MM.1S (cell line): ENCODE results near the gene ASCC2.

Experiments used
- DNase-seq: peaks from one replicate; pipeline ENCODE4 v3.0.0-alpha.2; 2015
- H2AFZ ChIP-seq: fragments of 300-600 bp; sonication (generic); 2 replicates; pipeline ENCODE4 v1.6.0; 2016; ENCODE audit warnings: antibody characterized with exemption, low read length
- H3F3A ChIP-seq: fragments of 300-600 bp; sonication (generic); 2 replicates; pipeline ENCODE4 v1.6.1; 2016; ENCODE audit warnings: mild to moderate bottlenecking, antibody characterized with exemption, low read length, moderate library complexity, mixed read lengths; ENCODE audit not compliant: insufficient read depth
- H3K27ac ChIP-seq: fragments of 300-600 bp; sonication (generic); 2 replicates; pipeline ENCODE4 v1.5.1; 2016; ENCODE audit warnings: mild to moderate bottlenecking, low read length
- H3K27me3 ChIP-seq: fragments of 300-600 bp; sonication (generic); replicated peaks from 2 replicates; pipeline ENCODE4 v1.6.0; 2016; ENCODE audit warnings: low read length; ENCODE audit not compliant: insufficient read depth
- H3K36me3 ChIP-seq: fragments of 300-600 bp; sonication (generic); replicated peaks from 2 replicates; pipeline ENCODE4 v1.6.1; 2016; ENCODE audit warnings: mild to moderate bottlenecking, low read length, mixed read lengths; ENCODE audit not compliant: insufficient read depth
- H3K4me1 ChIP-seq: fragments of 300-600 bp; sonication (generic); 2 replicates; pipeline ENCODE4 v1.6.1; 2016; ENCODE audit warnings: low read length, mixed read lengths
- H3K4me2 ChIP-seq: fragments of 300-600 bp; sonication (generic); 2 replicates; pipeline ENCODE4 v1.6.0; 2016; ENCODE audit warnings: low read depth, low read length
- H3K4me3 ChIP-seq: fragments of 300-600 bp; sonication (generic); 2 replicates; pipeline ENCODE4 v1.5.1; 2016; ENCODE audit warnings: low read length, mixed read lengths
- H3K79me2 ChIP-seq: fragments of 300-600 bp; sonication (generic); 2 replicates; pipeline ENCODE4 v1.6.1; 2016; ENCODE audit warnings: mixed run types, low read length, mixed read lengths
- H3K9ac ChIP-seq: fragments of 300-600 bp; sonication (generic); 2 replicates; pipeline ENCODE4 v1.6.1; 2016; ENCODE audit warnings: low read length, mixed read lengths
- H3K9me2 ChIP-seq: fragments of 300-600 bp; sonication (generic); replicated peaks from 2 replicates; pipeline ENCODE4 v1.6.1; 2016; ENCODE audit warnings: mild to moderate bottlenecking, low read length, mixed read lengths; ENCODE audit not compliant: insufficient read depth
- H3K9me3 ChIP-seq: fragments of 300-600 bp; sonication (generic); replicated peaks from 2 replicates; pipeline ENCODE4 v1.6.1; 2016; ENCODE audit warnings: mild to moderate bottlenecking, low read length, mixed read lengths; ENCODE audit not compliant: insufficient read depth
- H4K20me1 ChIP-seq: fragments of 300-600 bp; sonication (generic); 2 replicates; pipeline ENCODE4 v1.6.1; 2016; ENCODE audit warnings: mild to moderate bottlenecking, low read length, moderate library complexity, mixed read lengths; ENCODE audit not compliant: insufficient read depth
- EZH2 ChIP-seq: fragments of 300-600 bp; sonication (generic); optimal IDR thresholded peaks from 2 replicates; pipeline ENCODE3; 2017; ENCODE audit warnings: low read depth, mild to moderate bottlenecking, antibody characterized with exemption, low read length, mixed read lengths
- EZH2phosphoT487 ChIP-seq: fragments of 300-600 bp; sonication (generic); IDR thresholded peaks from 2 replicates; pipeline ENCODE4 v1.6.1; 2018; ENCODE audit warnings: antibody characterized with exemption, low read length
- TF ChIP-seq, protein P1 (sequence below): fragments of 300-600 bp; sonication (generic); IDR thresholded peaks from 2 replicates; pipeline ENCODE4 v1.5.1; 2016; ENCODE audit warnings: antibody characterized with exemption, low read length, mixed read lengths

Gene ASCC2

GRCh38 chr22:29819501-29819900 lies 18.6 kb downstream of the ASCC2 start:
- H3K9me2 ChIP-seq: no peaks in the 10 kb centered on the region
- H3K36me3 ChIP-seq: no peaks in the 10 kb centered on the region
- DNase-seq: no peak
- no peaks in the 10 kb centered on the region for H4K20me1 ChIP-seq
- H3K4me1 ChIP-seq: no peaks in the 10 kb centered on the region
- H3K4me3 ChIP-seq: no peak overlapping the region
- H3K4me2 ChIP-seq: no peak overlapping the region
- no peaks in the 10 kb centered on the region for H3K9me3 ChIP-seq
- no peaks in the 10 kb centered on the region for H3K27me3 ChIP-seq
- H2AFZ ChIP-seq: no peak overlapping the region
- TF ChIP-seq EZH2 (no peak), EZH2phosphoT487 (no peak)
- TF ChIP-seq, protein P1, sequence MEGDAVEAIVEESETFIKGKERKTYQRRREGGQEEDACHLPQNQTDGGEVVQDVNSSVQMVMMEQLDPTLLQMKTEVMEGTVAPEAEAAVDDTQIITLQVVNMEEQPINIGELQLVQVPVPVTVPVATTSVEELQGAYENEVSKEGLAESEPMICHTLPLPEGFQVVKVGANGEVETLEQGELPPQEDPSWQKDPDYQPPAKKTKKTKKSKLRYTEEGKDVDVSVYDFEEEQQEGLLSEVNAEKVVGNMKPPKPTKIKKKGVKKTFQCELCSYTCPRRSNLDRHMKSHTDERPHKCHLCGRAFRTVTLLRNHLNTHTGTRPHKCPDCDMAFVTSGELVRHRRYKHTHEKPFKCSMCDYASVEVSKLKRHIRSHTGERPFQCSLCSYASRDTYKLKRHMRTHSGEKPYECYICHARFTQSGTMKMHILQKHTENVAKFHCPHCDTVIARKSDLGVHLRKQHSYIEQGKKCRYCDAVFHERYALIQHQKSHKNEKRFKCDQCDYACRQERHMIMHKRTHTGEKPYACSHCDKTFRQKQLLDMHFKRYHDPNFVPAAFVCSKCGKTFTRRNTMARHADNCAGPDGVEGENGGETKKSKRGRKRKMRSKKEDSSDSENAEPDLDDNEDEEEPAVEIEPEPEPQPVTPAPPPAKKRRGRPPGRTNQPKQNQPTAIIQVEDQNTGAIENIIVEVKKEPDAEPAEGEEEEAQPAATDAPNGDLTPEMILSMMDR: no peak
- no peaks in the 10 kb centered on the region for H3F3A ChIP-seq
- H3K9ac ChIP-seq: no peak overlapping the region
- no peaks in the 10 kb centered on the region for H3K79me2 ChIP-seq
- no peak overlapping the region for H3K27ac ChIP-seq

GRCh38 chr22:29817724-29818123 lies 20.4 kb downstream of the ASCC2 start:
- no peak overlapping the region for H3K9ac ChIP-seq
- no peaks in the 10 kb centered on the region for H3F3A ChIP-seq
- H3K4me3 ChIP-seq: no peak overlapping the region
- no peaks in the 10 kb centered on the region for H3K9me2 ChIP-seq
- no peak overlapping the region for H2AFZ ChIP-seq
- no peaks in the 10 kb centered on the region for H4K20me1 ChIP-seq
- TF ChIP-seq EZH2 (no peak), EZH2phosphoT487 (no peak)
- TF ChIP-seq, protein P1: no peak
- no peaks in the 10 kb centered on the region for H3K27me3 ChIP-seq
- H3K79me2 ChIP-seq: no peaks in the 10 kb centered on the region
- H3K27ac ChIP-seq: no peak overlapping the region
- no peaks in the 10 kb centered on the region for H3K9me3 ChIP-seq
- no peaks in the 10 kb centered on the region for H3K36me3 ChIP-seq
- no peak overlapping the region for H3K4me2 ChIP-seq
- no peak for DNase-seq
- no peaks in the 10 kb centered on the region for H3K4me1 ChIP-seq

DNA sequence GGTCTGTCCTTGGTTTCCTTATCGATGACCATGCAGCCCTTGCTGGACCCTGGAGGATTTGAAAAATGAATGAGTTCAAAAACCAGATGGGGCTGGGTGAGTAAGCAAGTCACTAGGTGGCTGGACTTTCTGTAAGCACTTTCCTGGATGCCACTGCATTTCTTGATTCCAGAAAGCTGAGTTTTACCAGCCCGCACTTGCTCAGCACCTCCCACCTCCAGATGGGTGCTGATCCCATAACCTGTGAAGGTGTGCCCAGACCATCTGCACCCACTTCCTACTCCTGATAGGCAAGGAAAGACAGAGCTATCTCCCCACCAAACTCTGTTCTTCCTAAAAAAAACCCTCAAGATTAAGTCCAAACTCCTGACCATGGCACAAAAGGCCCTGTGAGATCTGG lies 21.1 kb downstream of the ASCC2 start:
- no peaks in the 10 kb centered on the region for H4K20me1 ChIP-seq
- no peak overlapping the region for H3K9ac ChIP-seq
- H3K9me2 ChIP-seq: no peaks in the 10 kb centered on the region
- no peak overlapping the region for H3K4me3 ChIP-seq
- TF ChIP-seq EZH2 (no peak), EZH2phosphoT487 (no peak)
- TF ChIP-seq, protein P1: no peak
- DNase-seq: no peak
- H3F3A ChIP-seq: no peaks in the 10 kb centered on the region
- H3K9me3 ChIP-seq: no peaks in the 10 kb centered on the region
- no peaks in the 10 kb centered on the region for H3K36me3 ChIP-seq
- H3K27ac ChIP-seq: no peak overlapping the region
- H3K27me3 ChIP-seq: no peaks in the 10 kb centered on the region
- no peaks in the 10 kb centered on the region for H3K79me2 ChIP-seq
- H2AFZ ChIP-seq: no peak overlapping the region
- no peaks in the 10 kb centered on the region for H3K4me1 ChIP-seq
- H3K4me2 ChIP-seq: no peak overlapping the region
